Muscle layer of colon (tissue), 2 donors: ENCODE measurements around the gene TMEM130.

Experiments
- H3K27ac ChIP-seq: one replicate; pipeline ENCODE4 v1.7.0; 2013; ENCODE audit warnings: low read depth, mild to moderate bottlenecking, low read length, moderate library complexity
- H3K27me3 ChIP-seq, 2 donors: one replicate each; pipeline ENCODE4 v1.7.0; 2013; ENCODE audit warnings: low read length in 2 of 2, mild to moderate bottlenecking in 2 of 2; ENCODE audit not compliant: insufficient read depth in 2 of 2, control insufficient read depth in 1 of 2
- H3K36me3 ChIP-seq: one replicate; pipeline ENCODE4 v1.7.0; 2013; ENCODE audit warnings: mild to moderate bottlenecking, low read length; ENCODE audit not compliant: insufficient read depth
- H3K4me1 ChIP-seq: one replicate; pipeline ENCODE4 v1.7.0; 2013; ENCODE audit warnings: mild to moderate bottlenecking, low read length; ENCODE audit not compliant: insufficient read depth
- H3K4me3 ChIP-seq, 2 donors: one replicate each; pipeline ENCODE4 v1.7.0; 2013; ENCODE audit warnings: low read length in 2 of 2, low read depth in 1 of 2, mild to moderate bottlenecking in 1 of 2, moderate library complexity in 1 of 2
- H3K9ac ChIP-seq: one replicate; pipeline ENCODE4 v1.7.0; 2013; ENCODE audit warnings: low read length
- H3K9me3 ChIP-seq: one replicate; pipeline ENCODE4 v1.7.0; 2013; ENCODE audit warnings: mild to moderate bottlenecking, low read length
- donor health status: abdominal sarcoma.
- donor health status: Adenocarcinoma of cecum.

TMEM130 gene

DNA sequence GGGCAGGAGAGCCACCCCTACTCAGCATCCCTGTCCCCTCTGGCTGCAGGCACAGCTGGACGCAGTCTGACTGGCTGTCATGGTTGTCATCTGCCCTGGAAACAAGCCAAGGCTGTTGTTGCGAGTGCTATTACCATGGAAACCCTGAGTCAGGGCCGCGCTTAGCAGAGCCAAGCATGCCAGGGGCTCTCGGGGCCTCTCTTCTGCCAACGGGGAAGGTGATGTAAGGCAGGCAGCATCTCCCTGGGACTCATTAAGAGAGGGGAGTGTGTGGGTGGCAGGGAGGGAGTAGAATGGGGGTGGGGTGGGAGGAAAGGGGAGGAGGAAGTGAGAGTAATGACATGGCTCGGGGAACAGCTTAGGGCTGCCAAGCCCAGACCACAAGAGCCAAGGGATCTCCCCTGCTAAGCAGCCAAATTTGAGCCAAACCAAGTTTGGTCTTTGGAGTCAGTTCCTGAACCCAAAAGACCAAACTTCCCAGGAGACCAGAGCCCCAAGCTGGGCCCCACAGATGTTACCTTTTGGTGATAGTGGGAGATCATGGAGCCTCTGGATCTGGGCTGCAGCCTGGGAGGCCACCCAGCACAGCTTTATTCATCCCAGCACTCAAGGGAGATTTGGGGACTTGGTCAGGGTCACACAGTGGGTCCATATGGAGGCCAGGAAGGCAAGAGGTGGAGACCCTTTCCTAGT lies 67.6 kb downstream of the TMEM130 start:
- Histone ChIP-seq H3K27ac (no peak overlapping the region), H3K36me3 (no peaks in the 10 kb centered on the region), H3K9me3 (peaks cover 11% of the 10 kb centered on the region), H3K9ac (no peak overlapping the region), H3K27me3 (no peaks in the 10 kb centered on the region), H3K4me3 (no peak overlapping the region), H3K4me1 (no peaks in the 10 kb centered on the region)

DNA sequence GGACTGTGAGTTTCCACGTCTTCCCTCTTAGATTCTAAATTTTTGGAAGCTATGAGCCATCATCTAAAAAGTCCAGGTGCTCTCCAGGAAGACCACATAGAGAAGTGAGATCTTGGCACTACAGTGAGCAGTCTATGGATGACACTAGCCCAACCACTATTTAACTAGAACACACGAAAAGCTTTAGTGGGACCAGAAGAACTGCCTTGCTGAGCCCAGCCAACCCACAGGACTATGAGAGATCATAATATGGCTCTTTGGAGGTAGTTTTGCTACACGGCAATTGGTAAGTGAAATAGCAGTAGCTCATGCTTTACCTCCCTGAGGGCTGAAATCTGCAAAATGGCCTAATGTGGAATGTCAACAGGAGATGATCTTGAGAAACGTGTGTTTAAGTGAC lies 68.8 kb downstream of the TMEM130 start:
- Histone ChIP-seq H3K27ac (no peak overlapping the region), H3K4me1 (no peaks in the 10 kb centered on the region), H3K9me3 (peaks cover 11% of the 10 kb centered on the region), H3K9ac (no peak overlapping the region), H3K4me3 (no peak overlapping the region), H3K36me3 (no peaks in the 10 kb centered on the region), H3K27me3 (no peaks in the 10 kb centered on the region)

DNA sequence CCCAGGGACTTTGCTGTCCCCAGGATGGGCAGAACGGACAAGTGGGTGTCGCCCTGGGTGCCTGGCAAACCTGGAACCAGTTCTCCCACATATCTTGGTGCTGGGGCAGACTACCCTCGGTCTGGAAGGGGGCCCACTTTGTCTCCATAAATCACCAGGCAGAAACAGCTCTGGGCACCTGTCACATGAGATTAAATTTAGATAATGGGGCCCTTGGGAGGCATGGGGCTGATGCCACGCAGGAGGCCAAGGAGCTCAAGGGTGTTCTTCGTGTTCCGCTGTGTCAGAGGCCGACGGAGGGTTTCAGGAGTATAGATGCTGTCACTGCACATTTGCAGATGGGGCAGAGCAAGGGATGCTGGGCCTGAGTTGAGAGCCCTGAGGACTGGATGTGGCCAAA lies 72.7 kb downstream of the TMEM130 start:
- Histone ChIP-seq H3K36me3 (no peaks in the 10 kb centered on the region), H3K9me3 (peaks cover 11% of the 10 kb centered on the region), H3K27me3 (no peaks in the 10 kb centered on the region), H3K27ac (no peak overlapping the region), H3K4me1 (no peaks in the 10 kb centered on the region), H3K4me3 (no peak overlapping the region), H3K9ac (no peak overlapping the region)
